ENCODE data around the gene PCBD2.
"Not testable (repeated sequence)": the region's sequence is repeated elsewhere in the genome, so short reads cannot be mapped to it uniquely, and the experiment has no call there.

The PCBD2 gene

GRCh38 chr5:134910752-134911151 is 5.8 kb downstream of the PCBD2 start:
- DNase-seq = not testable (repeated sequence)

GRCh38 chr5:134911285-134912206 is 6.6 kb downstream of the PCBD2 start:
- DNase-seq = no peak

GRCh38 chr5:134913254-134913653 is 8.3 kb downstream of the PCBD2 start:
- DNase-seq = no peak

- DNase-seq = no peak
Observed at GRCh38 chr5:134913795-134914194, 8.9 kb downstream of the PCBD2 start.

- no peak for DNase-seq
Observed at GRCh38 chr5:134917070-134917815, 12.3 kb downstream of the PCBD2 start.

GRCh38 chr5:134918861-134919260 is 13.9 kb downstream of the PCBD2 start:
- DNase-seq = no peak

GRCh38 chr5:134920848-134921575 is 16.1 kb downstream of the PCBD2 start:
- no peak for DNase-seq

GRCh38 chr5:134932508-134932907 is 27.6 kb downstream of the PCBD2 start:
- no peak for DNase-seq

- DNase-seq = no peak
Observed at GRCh38 chr5:134934202-134934601, 29.3 kb downstream of the PCBD2 start.

GRCh38 chr5:134935711-134936602 is 31.0 kb downstream of the PCBD2 start:
- no peak for DNase-seq

GRCh38 chr5:134937526-134937925 is 32.6 kb downstream of the PCBD2 start:
- no peak for DNase-seq

GRCh38 chr5:134938030-134938429 is 33.1 kb downstream of the PCBD2 start:
- no peak for DNase-seq

- DNase-seq = no peak
Observed at GRCh38 chr5:134939500-134939899, 34.6 kb downstream of the PCBD2 start.

GRCh38 chr5:134943547-134943946 is 38.6 kb downstream of the PCBD2 start:
- DNase-seq = no peak

- no peak for DNase-seq
Observed at GRCh38 chr5:134944630-134945029, 39.7 kb downstream of the PCBD2 start.

- DNase-seq = no peak
Observed at GRCh38 chr5:134945041-134945440, 40.1 kb downstream of the PCBD2 start.

- no peak for DNase-seq
Observed at GRCh38 chr5:134948911-134949310, 44.0 kb downstream of the PCBD2 start.

- no peak for DNase-seq
Observed at GRCh38 chr5:134949316-134949715, 44.4 kb downstream of the PCBD2 start.

- no peak for DNase-seq
Observed at GRCh38 chr5:134957920-134958608, 53.1 kb downstream of the PCBD2 start.

GRCh38 chr5:134958755-134959154 is 53.8 kb downstream of the PCBD2 start:
- no peak for DNase-seq

GRCh38 chr5:134963098-134963497 is 58.2 kb downstream of the PCBD2 start:
- DNase-seq = no peak
